HG03378 (cell line): ENCODE measurements around the gene DNAH8.
"Not testable (repeated sequence)": the region's sequence is repeated elsewhere in the genome, so short reads cannot be mapped to it uniquely, and the experiment has no call there.

Experiments used
- ATAC-seq: cut with Tn5 transposase; IDR thresholded peaks from one replicate; pipeline ENCODE4 v1.9.1; 2021; ENCODE audit warnings: mild to moderate bottlenecking, moderate library complexity; ENCODE audit not compliant: unreplicated experiment

DNAH8 gene

DNA sequence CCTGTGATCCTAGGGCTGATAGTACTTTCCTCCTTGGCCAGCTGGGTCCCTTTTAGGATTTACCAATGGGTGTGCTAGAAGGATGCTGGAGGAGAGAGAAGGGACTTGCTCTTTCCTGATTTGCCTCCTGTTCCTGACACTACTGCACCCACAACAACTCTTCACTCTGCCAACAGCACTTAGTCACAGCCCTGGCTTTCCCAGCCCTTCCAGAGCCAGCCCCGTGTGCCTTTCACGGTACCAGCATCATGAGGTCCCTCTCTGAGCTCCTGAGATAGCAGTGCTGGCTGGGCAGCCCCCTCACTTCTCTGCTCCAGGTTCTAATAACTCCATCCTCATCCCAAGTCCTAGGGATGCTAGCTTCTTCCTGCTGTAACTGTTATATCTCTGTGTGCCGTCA, 80.9 kb downstream of the DNAH8 start:
- ATAC-seq: no peak

DNA sequence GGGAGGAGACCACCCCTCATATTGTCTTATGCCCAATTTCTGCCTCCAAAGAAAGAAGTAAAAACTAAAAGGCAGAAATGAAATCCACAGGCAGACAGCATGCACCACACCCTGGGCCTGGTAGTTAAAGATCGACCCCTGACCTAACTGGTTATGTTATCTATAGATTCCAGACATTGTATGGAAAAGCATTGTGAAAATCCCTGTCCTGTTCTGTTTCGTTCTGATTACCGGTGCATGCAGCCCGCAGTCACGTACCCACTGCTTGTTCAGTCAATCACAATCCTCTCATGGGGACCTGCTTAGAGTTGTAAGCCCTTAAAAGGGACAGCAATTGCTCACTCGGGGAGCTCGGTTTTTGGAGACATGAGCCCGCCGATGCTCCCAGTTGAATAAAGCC, 81.3 kb downstream of the DNAH8 start:
- ATAC-seq: not testable (repeated sequence)

DNA sequence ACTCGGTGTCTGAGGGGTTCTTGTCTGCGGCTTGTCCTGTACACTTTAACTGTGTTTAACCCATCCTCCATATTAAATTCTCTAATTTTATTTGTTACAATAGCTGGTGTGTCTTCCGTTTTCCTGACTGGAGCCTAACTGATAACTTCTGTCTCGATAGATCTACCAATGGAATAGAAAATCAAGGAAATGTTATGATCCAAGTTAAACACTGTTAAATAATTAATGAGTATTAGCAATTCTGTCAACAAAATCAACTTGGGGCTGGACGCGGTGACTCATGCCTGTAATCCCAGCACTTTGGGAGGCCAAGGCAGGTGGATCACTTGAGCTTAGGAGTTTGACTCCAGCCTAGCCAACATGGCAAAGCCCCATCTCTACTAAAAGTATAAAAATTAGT, 81.7 kb downstream of the DNAH8 start:
- no peak for ATAC-seq

DNA sequence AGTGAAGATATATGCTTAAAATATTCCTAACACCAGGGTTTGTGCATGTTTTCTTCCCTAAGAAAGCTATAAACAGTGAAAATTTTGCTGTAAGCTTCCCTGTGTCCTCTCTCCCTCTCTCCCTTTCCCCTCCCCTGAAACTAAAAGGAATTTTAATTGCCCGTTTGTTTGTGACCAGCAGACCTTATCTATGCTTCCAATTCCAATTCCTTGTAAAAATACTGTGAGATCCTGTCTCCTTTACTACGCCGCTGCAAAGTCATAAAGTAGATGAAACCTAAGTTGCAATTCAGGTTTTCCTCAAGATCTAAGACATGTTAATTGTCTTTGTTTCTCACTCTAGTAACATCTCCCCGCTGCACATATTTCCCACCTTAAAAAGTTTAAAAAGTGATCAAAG, 82.3 kb downstream of the DNAH8 start:
- ATAC-seq: no peak

DNA sequence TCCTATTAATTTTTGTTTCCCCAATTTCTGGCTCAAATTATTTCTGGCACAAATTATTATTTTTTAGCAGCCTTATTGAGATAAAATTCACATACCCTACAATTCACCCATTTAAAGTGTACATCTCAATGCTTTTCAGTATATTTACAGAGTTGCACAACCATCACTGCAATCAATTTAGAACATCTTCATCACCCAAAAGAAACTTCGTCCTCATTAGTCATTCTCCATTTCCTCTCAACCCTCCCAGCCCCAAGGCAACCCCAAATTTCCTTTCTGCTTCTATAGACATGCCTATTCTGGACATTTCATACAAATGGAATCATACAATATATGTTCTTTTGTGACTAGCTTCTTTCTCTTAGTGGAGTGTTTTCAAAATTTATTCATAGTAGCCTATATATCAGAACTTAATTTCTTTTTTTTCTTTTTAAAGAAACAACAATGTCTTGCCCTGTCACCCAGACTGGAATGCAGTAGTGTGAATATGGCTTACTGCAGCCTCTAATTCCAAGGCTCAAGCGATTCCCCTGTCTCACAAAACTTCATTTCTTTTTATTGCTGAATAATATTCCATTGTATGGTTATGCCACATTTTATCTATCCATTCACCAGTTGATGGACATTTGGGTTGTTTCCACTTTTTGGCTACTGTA, 84.5 kb downstream of the DNAH8 start:
- ATAC-seq: no peak

DNA sequence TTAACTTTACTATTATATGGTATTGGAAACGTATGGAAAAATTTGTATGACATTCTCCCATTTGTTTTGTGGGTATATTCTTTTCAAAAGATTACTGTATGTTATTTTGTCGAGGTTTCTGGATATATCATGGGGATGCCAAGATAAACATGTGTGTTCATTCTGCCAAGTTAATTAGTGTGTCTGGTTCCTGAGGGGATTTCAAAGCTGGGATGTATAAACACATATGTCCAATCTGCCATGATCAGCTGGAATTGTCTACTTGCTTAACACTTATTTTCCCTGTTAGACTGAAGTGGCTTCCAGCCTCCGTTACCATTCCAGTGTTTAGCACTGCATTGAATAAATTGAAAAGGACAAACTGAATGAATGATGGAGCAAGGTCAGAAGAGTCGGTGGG, 86.2 kb downstream of the DNAH8 start:
- no peak for ATAC-seq

DNA sequence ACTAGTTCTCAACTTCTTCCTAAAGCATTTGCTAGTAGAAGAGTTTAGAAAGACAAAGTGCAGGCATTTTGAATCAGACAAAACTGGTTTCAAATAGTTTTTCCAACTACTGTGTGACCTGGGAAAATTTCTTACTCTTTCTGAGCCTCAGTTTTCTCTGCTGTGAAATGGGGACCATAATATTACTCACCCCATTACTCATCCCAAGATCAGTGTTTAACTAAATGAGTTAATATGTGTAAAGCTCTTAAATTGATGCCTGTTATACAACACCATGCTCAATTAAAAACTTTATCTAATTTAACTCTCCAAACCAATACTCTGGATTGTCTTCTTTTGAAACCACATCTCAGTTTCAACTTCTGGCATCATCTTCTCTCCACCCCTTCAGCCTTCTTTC, 87.4 kb downstream of the DNAH8 start:
- ATAC-seq: no peak

DNA sequence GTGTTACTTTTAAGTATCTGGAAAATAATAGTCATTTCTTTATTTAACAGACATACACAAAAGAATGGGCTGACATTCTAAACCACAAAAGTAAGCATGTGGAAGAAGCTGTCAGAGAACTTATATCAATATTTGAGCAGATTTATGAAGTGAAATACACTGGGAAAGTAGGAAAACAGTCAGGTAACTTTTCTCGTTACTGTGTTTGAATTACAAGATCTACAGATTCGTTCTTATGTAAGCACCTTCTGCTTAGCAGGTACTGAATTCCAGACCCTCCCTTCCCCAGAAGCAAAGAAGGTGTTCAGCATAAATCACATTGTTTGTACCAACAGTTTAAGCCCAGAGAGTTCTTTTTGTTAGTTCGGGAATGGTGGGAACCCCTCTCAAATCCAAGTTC, 88.0 kb downstream of the DNAH8 start:
- ATAC-seq: no peak

DNA sequence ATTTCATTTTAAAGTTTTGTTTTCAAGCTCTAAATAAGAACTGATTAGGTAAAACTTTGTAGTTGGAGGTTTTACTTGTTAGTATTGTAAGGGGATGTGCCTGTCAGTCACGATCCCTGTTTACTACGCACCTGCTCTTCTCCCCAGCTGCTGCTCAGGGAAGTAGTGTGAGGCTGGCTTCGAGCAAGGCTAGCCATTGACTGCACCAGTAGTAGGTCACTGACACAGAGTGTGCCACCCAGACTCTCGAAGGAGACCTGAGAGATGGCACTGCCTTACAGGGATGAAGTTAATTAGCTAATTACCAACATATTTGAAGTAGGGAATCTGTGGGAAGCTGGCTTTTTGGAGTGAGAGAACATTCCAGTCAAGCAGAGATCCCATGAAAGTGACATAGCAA, 89.2 kb downstream of the DNAH8 start:
- no peak for ATAC-seq

DNA sequence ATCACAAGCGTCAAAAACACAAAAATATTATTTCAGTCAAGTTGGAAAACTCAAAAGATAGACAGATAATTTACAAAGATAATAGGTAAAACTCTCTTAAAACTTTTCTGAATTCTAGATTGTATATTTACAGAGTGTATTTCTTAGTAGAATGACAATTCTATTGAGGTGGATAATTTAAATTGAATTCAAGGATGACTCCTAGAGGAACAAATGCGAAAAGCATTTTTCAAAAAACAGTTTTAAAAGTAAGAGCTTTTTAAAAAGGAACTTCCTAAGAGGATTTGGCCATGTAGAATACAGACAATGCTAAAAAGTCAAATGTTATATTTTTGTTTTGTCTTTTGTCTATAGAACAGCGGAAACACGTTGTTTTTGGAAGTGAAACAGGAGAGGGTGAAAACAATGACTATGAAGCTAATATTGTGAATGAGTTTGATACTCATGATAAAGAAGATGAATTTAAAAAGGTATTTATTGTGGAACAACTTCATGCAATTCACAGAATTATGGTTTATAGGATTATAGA, 90.1 kb downstream of the DNAH8 start:
- no peak for ATAC-seq

DNA sequence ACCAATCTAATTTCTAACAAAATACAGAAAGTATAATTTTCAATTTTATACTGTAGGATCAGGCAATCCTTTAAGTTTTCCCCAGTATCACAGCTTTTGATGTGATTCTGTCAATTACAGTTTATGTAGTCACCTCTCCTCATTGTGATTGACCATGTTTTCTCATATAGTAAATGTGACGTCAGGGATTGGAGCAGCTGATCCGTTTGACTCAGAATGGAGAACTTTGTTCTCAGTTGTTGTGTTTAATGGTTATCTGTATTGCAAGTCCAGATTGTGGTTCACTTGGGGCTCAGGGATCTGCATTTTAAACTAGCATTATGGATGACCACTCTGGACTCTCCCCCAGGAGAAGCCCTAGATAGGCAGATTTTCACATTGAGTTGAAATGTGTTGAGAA, 90.6 kb downstream of the DNAH8 start:
- no peak for ATAC-seq

DNA sequence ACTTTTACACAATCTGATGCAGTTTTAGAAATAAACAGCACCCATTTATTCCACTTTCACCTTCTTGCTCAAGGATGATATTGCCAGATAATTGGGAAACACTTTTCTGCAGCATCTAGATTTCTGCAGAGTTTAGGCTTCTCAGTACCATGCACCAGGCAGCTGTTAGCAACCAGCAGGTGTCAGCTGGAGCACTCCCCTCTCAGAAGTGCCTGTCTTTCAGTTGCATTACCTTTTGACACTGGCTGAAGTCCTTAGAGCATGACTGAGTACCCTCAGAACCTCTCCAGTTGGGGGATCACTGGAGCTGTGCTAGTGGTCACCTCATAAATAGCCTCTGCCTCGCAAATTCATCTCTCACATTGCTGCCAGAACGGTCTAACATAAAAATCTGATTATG, 91.2 kb downstream of the DNAH8 start:
- ATAC-seq: no peak

DNA sequence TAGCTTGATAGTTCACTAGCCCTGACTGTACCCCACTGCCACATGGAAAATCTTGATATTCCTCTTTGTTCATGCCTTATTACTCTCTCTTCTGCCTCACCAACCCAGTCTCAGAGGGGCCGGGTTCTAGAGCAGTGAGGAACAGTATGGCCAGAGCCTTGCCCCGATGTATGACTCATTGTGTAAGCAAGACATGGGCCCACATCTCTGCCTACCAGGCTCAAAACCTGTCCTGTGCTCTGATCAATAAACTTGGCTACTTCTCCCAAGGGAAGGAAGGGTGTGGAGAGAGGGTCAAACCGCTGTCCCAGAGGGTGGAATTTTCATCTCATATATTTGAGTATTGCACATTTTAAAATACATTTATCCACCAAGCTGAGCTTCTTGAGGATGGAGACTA, 91.7 kb downstream of the DNAH8 start:
- no peak for ATAC-seq

DNA sequence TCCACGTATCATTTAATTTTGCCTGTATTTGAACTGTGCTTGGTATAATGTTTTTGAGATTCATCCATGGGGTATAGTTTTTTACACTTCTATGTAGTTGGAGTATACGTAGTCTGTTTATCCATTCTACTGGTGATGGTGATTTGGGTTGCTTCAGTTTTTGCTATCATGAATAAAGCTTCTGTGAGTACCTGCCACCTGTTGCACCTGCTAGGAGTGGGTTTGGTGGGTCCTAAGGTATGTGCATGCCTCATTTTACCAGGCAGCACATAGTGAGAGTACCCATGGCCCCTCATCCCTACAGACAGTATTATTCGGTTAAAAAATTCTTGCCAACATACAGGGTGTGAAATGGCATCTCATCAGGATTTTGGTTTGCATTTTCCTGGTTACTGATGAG, 92.9 kb downstream of the DNAH8 start:
- ATAC-seq: no peak

DNA sequence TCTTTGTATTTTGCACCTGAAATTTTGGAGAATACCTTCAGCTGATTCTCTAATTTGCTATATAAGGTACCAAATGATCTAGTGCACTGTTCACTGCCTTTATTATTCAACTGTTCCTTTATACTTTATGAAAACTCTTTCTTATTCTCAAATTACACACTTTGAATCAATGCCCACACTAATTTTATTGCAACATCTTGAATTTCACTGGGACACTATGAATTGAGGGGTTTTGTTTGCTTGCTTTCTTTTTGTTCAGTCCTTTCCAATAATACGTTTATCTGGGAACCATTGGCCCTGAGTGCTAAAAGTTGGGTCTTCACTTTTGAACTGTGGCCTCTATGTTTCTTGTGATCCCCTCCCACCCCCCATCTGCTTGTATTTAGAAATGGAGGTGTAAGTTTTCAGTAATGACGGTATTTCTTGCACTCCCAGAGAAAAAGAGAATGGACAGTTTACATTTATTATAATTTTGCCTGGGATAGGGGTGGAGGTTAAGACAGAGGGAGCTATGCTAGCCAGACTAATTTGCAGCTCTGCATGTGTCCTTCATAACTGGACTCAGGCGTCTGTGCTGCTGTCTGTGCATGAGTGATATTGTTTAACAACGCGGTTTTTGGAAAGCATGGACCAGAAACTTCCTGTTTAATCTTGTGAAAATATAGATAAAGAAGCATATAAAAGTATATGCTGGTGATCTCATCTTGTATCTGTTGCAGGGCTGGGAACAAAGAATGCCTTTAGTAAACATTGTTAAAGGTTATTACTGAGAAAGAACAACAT, 98.1 kb downstream of the DNAH8 start:
- ATAC-seq: no peak

DNA sequence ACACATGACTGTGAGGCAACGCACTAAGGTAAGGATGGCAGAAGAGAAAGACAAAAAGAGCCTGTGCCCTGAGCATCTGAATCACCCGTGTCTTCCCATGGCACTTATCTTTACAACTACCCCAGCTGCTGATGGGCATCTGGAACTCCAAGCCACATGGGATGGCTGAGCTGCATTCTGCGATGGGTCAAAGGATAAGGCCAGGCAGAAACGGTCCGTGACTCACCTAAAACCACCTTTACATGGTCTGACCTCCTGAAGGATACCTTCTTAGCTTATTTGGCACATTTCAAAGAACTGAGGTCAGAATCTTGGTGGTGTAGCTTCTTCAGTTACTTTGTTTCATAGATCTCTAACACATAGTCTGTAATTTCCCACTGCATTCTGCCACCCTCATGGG, 99.7 kb downstream of the DNAH8 start:
- ATAC-seq: no peak

DNA sequence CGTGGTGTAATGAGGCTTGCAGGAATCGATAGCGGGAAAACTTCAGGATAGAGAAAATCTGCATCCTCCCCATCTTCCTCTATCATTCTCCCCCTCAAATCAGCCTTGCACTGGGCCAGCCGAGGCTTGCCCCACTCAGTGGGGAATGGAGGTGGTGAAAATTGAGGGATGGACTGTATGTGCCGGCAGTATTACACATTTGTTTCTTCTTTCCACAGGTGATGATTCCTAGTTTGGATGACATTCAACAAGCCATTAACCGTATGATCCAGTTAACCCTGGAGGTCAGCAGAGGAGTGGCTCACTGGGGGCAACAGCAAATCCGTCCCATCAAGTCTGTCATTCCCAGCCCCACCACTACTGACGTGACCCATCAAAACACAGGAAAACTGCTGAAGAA, 100.1 kb downstream of the DNAH8 start:
- ATAC-seq: no peak

DNA sequence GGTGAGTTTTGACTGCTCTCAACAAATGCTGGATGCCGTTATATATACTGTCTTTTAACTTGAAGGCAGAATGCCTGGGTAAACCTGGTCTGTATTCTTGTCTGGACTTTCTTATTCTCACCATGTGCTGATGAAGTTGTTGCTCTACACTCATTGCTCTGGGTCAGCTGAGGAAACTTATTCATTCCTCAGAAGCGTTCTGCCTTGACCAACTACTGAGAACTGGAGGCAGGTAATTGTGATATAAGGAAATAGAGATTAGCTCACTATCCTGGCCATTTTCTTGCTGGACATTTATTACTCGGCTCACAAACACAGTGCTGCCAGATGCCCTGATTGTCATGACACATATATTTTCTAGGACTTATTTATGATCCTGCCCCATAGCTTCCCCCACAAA, 103.6 kb downstream of the DNAH8 start:
- no peak for ATAC-seq

DNA sequence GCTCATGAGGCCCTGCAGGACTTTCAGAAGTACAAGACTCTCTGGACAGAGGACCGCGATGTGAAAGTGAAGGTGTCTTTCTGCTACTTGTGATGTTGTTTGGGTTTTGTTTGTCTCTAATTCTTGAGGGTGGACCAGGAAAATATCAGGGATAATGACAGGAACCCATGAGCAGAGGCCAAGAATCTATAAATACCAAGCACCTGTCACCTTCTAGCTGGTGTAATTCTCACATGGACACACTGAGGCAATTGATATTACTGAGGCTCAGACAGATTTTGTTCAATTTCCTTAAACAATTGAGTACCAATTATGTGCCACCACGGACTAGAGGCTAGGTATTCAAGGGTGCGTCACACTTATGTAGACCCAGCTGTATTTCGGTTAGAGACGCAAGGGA, 107.9 kb downstream of the DNAH8 start:
- ATAC-seq: no peak

DNA sequence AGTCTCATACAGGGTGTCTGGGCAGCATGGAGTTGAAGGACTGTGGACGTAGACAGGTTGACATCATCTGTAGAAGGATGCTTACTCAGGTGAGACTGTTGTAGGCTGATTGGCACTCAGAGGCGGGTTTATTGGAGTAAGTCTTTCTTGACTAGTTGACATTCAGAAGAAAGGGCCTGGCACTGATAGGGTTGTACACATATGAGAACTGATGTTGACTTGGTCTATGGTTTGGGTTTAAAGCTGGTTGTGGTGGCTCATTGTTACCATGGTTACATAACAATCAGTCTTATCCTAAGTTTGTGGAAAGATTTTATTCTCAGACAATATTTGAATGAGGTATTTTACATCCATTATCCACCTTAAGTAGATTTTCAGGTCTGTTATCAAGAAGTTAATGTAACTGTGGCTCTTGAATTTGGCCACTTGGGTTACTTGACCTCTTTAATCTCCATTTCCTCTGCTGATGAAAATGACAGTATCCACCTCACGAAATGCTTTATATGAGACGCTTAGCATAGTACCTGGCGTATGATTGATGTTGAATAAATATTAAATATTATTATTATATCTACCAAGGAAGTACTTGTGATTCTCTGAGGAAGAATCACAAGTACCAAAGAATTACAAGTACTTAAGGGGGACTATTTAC, 109.3 kb downstream of the DNAH8 start:
- no peak for ATAC-seq

DNA sequence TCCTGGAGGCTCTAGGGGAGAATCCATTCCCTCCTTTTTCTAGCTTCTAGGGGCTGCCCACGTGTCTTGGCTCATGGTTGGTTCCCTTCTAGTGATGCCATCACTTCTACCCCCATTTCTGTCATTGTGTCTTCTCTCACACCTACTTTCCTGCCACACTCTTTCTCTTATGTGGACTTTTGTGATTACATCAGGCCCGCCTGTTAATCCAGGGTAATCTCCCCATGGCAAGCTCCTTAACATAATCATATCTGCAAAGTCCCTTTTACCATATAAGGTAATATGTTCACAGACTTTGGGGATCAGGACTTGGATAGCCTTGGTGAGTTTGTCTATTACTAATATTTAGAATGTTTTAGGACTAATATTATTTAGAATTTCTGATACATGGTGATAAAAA, 111.9 kb downstream of the DNAH8 start:
- no peak for ATAC-seq

DNA sequence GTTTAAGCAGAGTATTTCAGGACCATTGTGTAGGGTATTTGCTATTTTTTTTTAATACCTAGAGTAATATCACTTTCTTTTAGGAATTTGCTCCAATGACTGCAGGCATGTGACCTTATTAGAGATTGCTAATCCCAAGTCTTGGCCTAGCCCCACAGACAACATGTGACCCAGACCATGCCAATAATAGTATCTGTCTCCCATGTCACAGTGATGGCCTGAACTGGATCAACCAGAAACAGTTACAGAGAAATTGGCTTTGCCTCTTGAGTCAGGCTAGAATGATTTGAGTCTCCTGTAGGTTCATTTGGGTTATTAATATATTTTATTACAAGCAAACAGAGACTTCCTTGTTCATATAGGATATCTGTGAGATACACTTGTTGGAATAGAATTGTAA, 116.8 kb downstream of the DNAH8 start:
- no peak for ATAC-seq
